HepG2 (cell line): ENCODE measurements around the gene RNASE8. TPM values are rescaled to one million over a fixed set of nuclear protein-coding genes. Genes with fewer than 3 reads are reported as not detected.

ENCODE experiments used
- AFF4 ChIP-seq: sonication (generic); formaldehyde crosslinking; IDR thresholded peaks from 2 replicates; pipeline ENCODE4 v1.4.0; 2020; ENCODE audit warnings: missing genetic modification reagents
- ATM ChIP-seq: fragments of 450-650 bp; IDR thresholded peaks from 2 replicates; pipeline ENCODE4 v1.7.1; 2017; ENCODE audit warnings: mild to moderate bottlenecking, borderline replicate concordance
- BRF2 ChIP-seq: sonication (generic); formaldehyde crosslinking; IDR thresholded peaks from 2 replicates; pipeline ENCODE4 v1.8.1; 2022; ENCODE audit warnings: mild to moderate bottlenecking, missing genetic modification reagents
- DNMT3B ChIP-seq: conservative IDR thresholded peaks from 2 replicates; pipeline ENCODE4 v1.6.1; 2016; ENCODE audit warnings: missing biosample characterization, control low read depth
- EEA1 ChIP-seq: sonication (generic); formaldehyde crosslinking; IDR thresholded peaks from 2 replicates; pipeline ENCODE4 v1.5.1; 2020; ENCODE audit warnings: mild to moderate bottlenecking, missing genetic modification reagents, borderline replicate concordance
- FIP1L1 ChIP-seq: fragments of 200-400 bp; formaldehyde crosslinking; IDR thresholded peaks from 2 replicates; pipeline ENCODE4 v1.6.1; 2018; ENCODE audit warnings: low read depth, mild to moderate bottlenecking, low read length, moderate library complexity, borderline replicate concordance; ENCODE audit not compliant: insufficient read depth
- HMGA1 ChIP-seq: sonication (generic); formaldehyde crosslinking; conservative IDR thresholded peaks from 2 replicates; pipeline ENCODE4 v1.4.0; 2020; ENCODE audit warnings: missing genetic modification reagents
- LBX2 ChIP-seq: sonication (generic); formaldehyde crosslinking; IDR thresholded peaks from 2 replicates; pipeline ENCODE4 v1.5.0; 2020; ENCODE audit warnings: missing genetic modification reagents, mild to moderate bottlenecking, borderline replicate concordance
- NFE2L1 ChIP-seq: sonication (generic); formaldehyde crosslinking; IDR thresholded peaks from 2 replicates; pipeline ENCODE4 v1.4.0; 2020; ENCODE audit warnings: missing genetic modification reagents, mild to moderate bottlenecking, borderline replicate concordance
- NFRKB ChIP-seq: fragments of 450-650 bp; IDR thresholded peaks from 2 replicates; pipeline ENCODE4 v1.6.1; 2017
- NR2F2 ChIP-seq: IDR thresholded peaks from 2 replicates; pipeline ENCODE4 v1.6.1; 2012; ENCODE audit warnings: low read depth, inconsistent platforms, borderline replicate concordance
- POLR2G ChIP-seq: fragments of 200-400 bp; formaldehyde crosslinking; IDR thresholded peaks from 2 replicates; pipeline ENCODE4 v1.6.1; 2018; ENCODE audit warnings: mild to moderate bottlenecking, low read depth, low read length, moderate library complexity
- RNF2 ChIP-seq: fragments of 450-650 bp; conservative IDR thresholded peaks from 2 replicates; pipeline ENCODE4 v1.6.1; 2016; ENCODE audit warnings: low read depth
- SRF ChIP-seq: IDR thresholded peaks from 2 replicates; pipeline ENCODE4 v1.6.1; 2011; ENCODE audit warnings: mild to moderate bottlenecking, low read depth, low read length, moderate library complexity
- ZBTB10 ChIP-seq: sonication (generic); formaldehyde crosslinking; IDR thresholded peaks from 2 replicates; pipeline ENCODE4 v1.4.0; 2020; ENCODE audit warnings: missing genetic modification reagents, borderline replicate concordance
- ZBTB38 ChIP-seq: sonication (generic); formaldehyde crosslinking; IDR thresholded peaks from 2 replicates; pipeline ENCODE4 v1.5.1; 2020; ENCODE audit warnings: mild to moderate bottlenecking, missing genetic modification reagents
- ZFP82 ChIP-seq: sonication (generic); formaldehyde crosslinking; IDR thresholded peaks from 2 replicates; pipeline ENCODE4 v1.5.1; 2020; ENCODE audit warnings: mild to moderate bottlenecking, missing genetic modification reagents, borderline replicate concordance
- ZNF160 ChIP-seq: sonication (generic); formaldehyde crosslinking; IDR thresholded peaks from 2 replicates; pipeline ENCODE4 v1.8.0; 2022; ENCODE audit warnings: mild to moderate bottlenecking, inconsistent platforms, missing genetic modification reagents
- ZNF24 ChIP-seq: fragments of 450-650 bp; IDR thresholded peaks from 2 replicates; pipeline ENCODE4 v1.6.1; 2017; ENCODE audit warnings: antibody characterized with exemption, mild to moderate bottlenecking
- ZNF430 ChIP-seq: sonication (generic); formaldehyde crosslinking; IDR thresholded peaks from 2 replicates; pipeline ENCODE4 v1.9.0; 2021; ENCODE audit warnings: mild to moderate bottlenecking, missing genetic modification reagents
- ZNF615 ChIP-seq: sonication (generic); formaldehyde crosslinking; IDR thresholded peaks from 2 replicates; pipeline ENCODE4 v1.5.0; 2020; ENCODE audit warnings: mild to moderate bottlenecking, missing genetic modification reagents, borderline replicate concordance
- ZNF83 ChIP-seq: sonication (generic); formaldehyde crosslinking; IDR thresholded peaks from 2 replicates; pipeline ENCODE4 v1.4.0; 2020; ENCODE audit warnings: missing genetic modification reagents, mild to moderate bottlenecking, borderline replicate concordance
- ZSCAN12 ChIP-seq: sonication (generic); formaldehyde crosslinking; IDR thresholded peaks from 2 replicates; pipeline ENCODE4 v1.9.0; 2021; ENCODE audit warnings: mild to moderate bottlenecking, missing genetic modification reagents
- polyA plus RNA-seq, 8 experiments: library from polyadenylated mRNA; depleted of rRNA in 3 of 8; stranded (reverse) in 7 of 8; unstranded in 1 of 8; fragments of >200 nt; fragmentation: Illumina TruSeq in 4 of 8; extraction: Trizol in 4 of 8; gene quantifications; 2 replicates each; pipeline versions ENCODE4 v1.2.1 to v1.2.3, GENCODE V29; 2011 to 2016; ENCODE audit warnings: low read depth in 4 of 8, missing spikeins in 1 of 8, mixed read lengths in 1 of 8; ENCODE audit not compliant: insufficient read depth in 1 of 8
- total RNA-seq, 5 experiments: library from RNA; depleted of rRNA; stranded (reverse); fragments of >200 nt; fragmentation: Illumina TruSeq; extraction: Trizol; gene quantifications; 2 replicates each; pipeline ENCODE4 v1.2.3, GENCODE V29; 2016; ENCODE audit warnings: low read depth in 1 of 5

RNASE8 gene
- total and polyA plus RNA-seq, 2 of the 13 experiments (the other 11 are each of a cell fraction or from before 2014, with no cell fraction given), result not detected

- TF ChIP-seq ZBTB10 (CRISPR knock-in tag) (no peak; the same call in 1 of the 2 replicates), NR2F2 (peak; percentile 72; the same call in 1 of the 2 replicates), ZNF24 (no peak), ZNF83 (CRISPR knock-in tag) (no peak), ZNF430 (peak; percentile 97), NFRKB (no peak), EEA1 (CRISPR knock-in tag) (no peak), ZSCAN12 (CRISPR knock-in tag) (no peak), SRF (no peak), RNF2 (no peak), BRF2 (no peak), ZFP82 (CRISPR knock-in tag) (peak; percentile 86; the same call in 1 of the 2 replicates), FIP1L1 (no peak), ZBTB38 (CRISPR knock-in tag) (peak; percentile 70; the same call in 1 of the 2 replicates), ZNF160 (CRISPR knock-in tag) (0 out of 2 replicates have a peak, but pooled peaks have one; percentile 76), LBX2 (CRISPR knock-in tag) (no peak), ATM (no peak), NFE2L1 (CRISPR knock-in tag) (no peak), HMGA1 (CRISPR knock-in tag) (no peak), AFF4 (CRISPR knock-in tag) (no peak), DNMT3B (CRISPR knock-in tag) (no peak), POLR2G (peak; percentile 50), ZNF615 (CRISPR knock-in tag) (peak; percentile 61; the same call in 1 of the 2 replicates)
Measured at GRCh38 chr14:21054123-21054767, 3.4 kb upstream of the RNASE8 start (continued).
